HG02623 (cell line): ENCODE data around the gene SH3BP1.
"Not testable (repeated sequence)": the region's sequence is repeated elsewhere in the genome, so short reads cannot be mapped to it uniquely, and the experiment has no call there.

Experiments used
- ATAC-seq: cut with Tn5 transposase; IDR thresholded peaks from one replicate; pipeline ENCODE4 v1.9.1; 2021; ENCODE audit warnings: moderate library complexity; ENCODE audit not compliant: unreplicated experiment

SH3BP1 gene

GRCh38 chr22:37656583-37656982 lies 17.1 kb downstream of the SH3BP1 start:
- not testable (repeated sequence) for ATAC-seq

- no peak for ATAC-seq
Observed at GRCh38 chr22:37657590-37658132, 18.2 kb downstream of the SH3BP1 start.

GRCh38 chr22:37658133-37659065 lies 18.9 kb downstream of the SH3BP1 start, which contains the start of gene PDXP:
TSS of gene PDXP (plus strand) at chr22:37658723. CDS start at chr22:37658783, 60 bp downstream.
- peak; percentile 87 for ATAC-seq

GRCh38 chr22:37659066-37659896 lies 19.8 kb downstream of the SH3BP1 start:
- peak; percentile 11 for ATAC-seq

- ATAC-seq = no peak
Observed at GRCh38 chr22:37659897-37660708, 20.6 kb downstream of the SH3BP1 start.

- no peak for ATAC-seq
Observed at GRCh38 chr22:37660709-37661045, 21.2 kb downstream of the SH3BP1 start.

GRCh38 chr22:37661160-37661924 lies 21.9 kb downstream of the SH3BP1 start:
- no peak for ATAC-seq

- no peak for ATAC-seq
Observed at GRCh38 chr22:37662039-37662438, 22.6 kb downstream of the SH3BP1 start.

GRCh38 chr22:37663521-37664140 lies 24.2 kb downstream of the SH3BP1 start:
- ATAC-seq = no peak

- no peak for ATAC-seq
Observed at GRCh38 chr22:37664249-37665101, 25.0 kb downstream of the SH3BP1 start.

GRCh38 chr22:37665487-37665886 lies 26.0 kb downstream of the SH3BP1 start:
- no peak for ATAC-seq

- no peak for ATAC-seq
Observed at GRCh38 chr22:37669586-37669985, 30.1 kb downstream of the SH3BP1 start.

- no peak for ATAC-seq
Observed at GRCh38 chr22:37672206-37672919, 32.9 kb downstream of the SH3BP1 start.

GRCh38 chr22:37672920-37673455 lies 33.5 kb downstream of the SH3BP1 start:
- no peak for ATAC-seq

GRCh38 chr22:37674248-37674647 lies 34.8 kb downstream of the SH3BP1 start:
- ATAC-seq = no peak

GRCh38 chr22:37674951-37675929 lies 35.8 kb downstream of the SH3BP1 start, which contains the start of gene LGALS1:
TSS of gene LGALS1 (plus strand) at chr22:37675636. CDS start at chr22:37675703, 67 bp downstream.
- no peak for ATAC-seq
